ENCODE data around the gene TRIP13. TPM values are rescaled to one million over a fixed set of nuclear protein-coding genes. Genes with fewer than 3 reads are reported as not detected.
A peak's percentile ranks its signal among the peaks of the same experiment; 100 is the strongest.

The TRIP13 gene
- total and polyA plus RNA-seq, 9 of the 15 experiments (the other 6 are each of a cell fraction or from before 2014, with no cell fraction given): 24.1 to 116 (median 53.2) TPM

DNA sequence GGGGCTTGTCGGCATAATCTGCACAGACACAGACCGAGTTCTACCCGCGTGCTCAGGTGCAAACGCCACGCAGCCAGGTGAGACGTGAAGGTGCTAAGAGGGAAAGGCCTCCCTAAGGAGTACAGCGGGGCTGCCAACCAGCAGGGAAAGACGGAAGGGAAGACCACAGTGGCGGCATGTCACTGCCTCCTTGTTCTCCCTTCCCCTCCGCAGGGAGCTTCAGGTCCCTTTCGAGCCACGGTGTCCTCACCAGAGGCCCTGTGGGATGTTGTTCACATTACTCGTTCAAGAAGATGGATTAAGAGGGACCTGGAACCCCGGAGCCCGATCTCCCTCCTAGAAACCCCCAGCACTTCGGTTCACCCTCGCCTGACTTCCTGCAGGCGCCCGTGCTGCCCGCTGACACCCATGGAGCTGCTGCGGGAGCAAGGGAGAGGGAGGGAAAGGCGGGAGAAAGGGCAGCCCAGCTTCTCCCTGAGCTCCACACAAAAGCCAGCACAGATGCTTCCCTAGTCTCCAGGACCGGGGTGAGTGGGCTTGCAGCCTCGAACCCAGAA, 769 bp upstream of the TRIP13 start (continued):
- no peak for TF ChIP-seq NFE2L1 (tag; IDR thresholded peaks at IDR 0.05; ENCODE audit: borderline replicate concordance, low read depth)
- TF ChIP-seq ZNF263 (CRISPR knock-in tag; IDR thresholded peaks at IDR 0.05; ENCODE audit: borderline replicate concordance): 0 out of 2 replicates have a peak, but pooled peaks have one; percentile 19
- TF ChIP-seq, protein P1, sequence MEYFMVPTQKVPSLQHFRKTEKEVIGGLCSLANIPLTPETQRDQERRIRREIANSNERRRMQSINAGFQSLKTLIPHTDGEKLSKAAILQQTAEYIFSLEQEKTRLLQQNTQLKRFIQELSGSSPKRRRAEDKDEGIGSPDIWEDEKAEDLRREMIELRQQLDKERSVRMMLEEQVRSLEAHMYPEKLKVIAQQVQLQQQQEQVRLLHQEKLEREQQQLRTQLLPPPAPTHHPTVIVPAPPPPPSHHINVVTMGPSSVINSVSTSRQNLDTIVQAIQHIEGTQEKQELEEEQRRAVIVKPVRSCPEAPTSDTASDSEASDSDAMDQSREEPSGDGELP (CRISPR knock-in tag; IDR thresholded peaks at IDR 0.05; ENCODE audit: borderline replicate concordance): no peak
- TF ChIP-seq, protein P2, sequence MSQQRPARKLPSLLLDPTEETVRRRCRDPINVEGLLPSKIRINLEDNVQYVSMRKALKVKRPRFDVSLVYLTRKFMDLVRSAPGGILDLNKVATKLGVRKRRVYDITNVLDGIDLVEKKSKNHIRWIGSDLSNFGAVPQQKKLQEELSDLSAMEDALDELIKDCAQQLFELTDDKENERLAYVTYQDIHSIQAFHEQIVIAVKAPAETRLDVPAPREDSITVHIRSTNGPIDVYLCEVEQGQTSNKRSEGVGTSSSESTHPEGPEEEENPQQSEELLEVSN (IDR thresholded peaks at IDR 0.05; ENCODE audit: borderline replicate concordance in 1 of 2, extremely low read depth in 1 of 2, insufficient read depth in 1 of 2, insufficient read length in 1 of 2, low read depth in 1 of 2, low read length in 1 of 2, poor library complexity in 1 of 2, severe bottlenecking in 1 of 2): no peak
- no peak for TF ChIP-seq NFRKB (IDR thresholded peaks at IDR 0.05; ENCODE audit: low read depth)
- no peak for TF ChIP-seq ZNF165 (CRISPR knock-in tag; IDR thresholded peaks at IDR 0.05; ENCODE audit: borderline replicate concordance)
- TF ChIP-seq, protein P3, sequence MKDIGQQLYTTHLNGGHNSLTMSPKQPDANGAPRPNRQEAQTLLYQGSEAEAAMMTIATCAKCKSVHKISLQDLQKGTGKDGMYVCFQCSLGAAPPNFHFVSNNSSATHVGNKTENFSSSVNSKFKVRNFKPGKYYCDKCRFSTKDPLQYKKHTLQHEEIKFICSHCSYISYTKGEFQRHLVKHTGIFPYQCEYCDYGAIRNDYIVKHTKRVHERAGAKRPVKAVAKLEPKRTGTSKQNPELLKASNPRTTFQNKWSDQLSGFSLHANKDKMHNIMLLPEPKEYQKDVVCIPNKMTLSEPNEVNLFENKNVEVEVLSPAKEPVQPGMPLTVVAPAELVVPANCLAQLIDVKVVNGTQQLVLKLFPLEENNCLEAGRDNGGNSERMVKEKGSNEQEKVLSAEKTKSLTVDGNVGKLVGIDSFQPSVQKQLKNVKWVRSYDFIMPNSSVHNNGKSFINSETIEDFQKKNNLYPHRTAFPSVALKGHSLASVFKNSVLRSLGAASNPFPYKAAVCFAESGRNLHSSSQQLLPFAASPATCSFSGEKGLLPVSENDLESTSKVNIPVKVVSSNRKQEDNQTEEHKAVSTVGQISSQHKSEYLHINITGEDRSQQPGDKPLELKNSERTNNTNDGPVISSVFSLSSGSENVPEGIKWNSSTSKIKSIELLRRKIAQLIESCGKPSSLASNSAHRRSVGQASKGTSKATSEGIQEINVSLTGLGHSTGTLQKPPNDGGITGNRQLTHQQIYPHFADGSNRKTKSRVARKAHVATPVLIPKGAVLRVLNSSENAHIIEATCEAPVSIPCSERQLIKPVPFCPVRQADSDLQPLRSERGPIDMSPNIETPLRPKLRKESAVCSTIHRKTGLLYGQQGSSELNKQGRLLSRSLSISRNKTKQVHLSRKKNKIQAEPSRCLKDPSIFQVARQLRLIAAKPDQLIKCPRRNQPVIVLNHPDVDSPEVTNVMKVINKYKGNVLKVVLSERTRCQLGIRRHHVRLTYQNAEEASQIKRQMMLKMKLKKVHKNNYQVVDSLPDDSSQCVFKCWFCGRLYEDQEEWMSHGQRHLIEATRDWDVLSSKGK (CRISPR knock-in tag; IDR thresholded peaks at IDR 0.05): no peak
- no peak for TF ChIP-seq ZNF77 (CRISPR knock-in tag; IDR thresholded peaks at IDR 0.05)
- no peak for TF ChIP-seq ZNF282 (CRISPR knock-in tag; IDR thresholded peaks at IDR 0.05)
- TF ChIP-seq ZNF583 (CRISPR knock-in tag; IDR thresholded peaks at IDR 0.05): no peak
- TF ChIP-seq SRSF7 (optimal IDR thresholded peaks at IDR 0.05; ENCODE audit: low read depth, low read length): no peak
- TF ChIP-seq, protein P4, sequence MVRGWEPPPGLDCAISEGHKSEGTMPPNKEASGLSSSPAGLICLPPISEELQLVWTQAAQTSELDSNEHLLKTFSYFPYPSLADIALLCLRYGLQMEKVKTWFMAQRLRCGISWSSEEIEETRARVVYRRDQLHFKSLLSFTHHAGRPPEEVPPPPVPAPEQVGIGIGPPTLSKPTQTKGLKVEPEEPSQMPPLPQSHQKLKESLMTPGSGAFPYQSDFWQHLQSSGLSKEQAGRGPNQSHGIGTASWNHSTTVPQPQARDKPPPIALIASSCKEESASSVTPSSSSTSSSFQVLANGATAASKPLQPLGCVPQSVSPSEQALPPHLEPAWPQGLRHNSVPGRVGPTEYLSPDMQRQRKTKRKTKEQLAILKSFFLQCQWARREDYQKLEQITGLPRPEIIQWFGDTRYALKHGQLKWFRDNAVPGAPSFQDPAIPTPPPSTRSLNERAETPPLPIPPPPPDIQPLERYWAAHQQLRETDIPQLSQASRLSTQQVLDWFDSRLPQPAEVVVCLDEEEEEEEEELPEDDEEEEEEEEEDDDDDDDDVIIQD (CRISPR knock-in tag; IDR thresholded peaks at IDR 0.05): no peak
- TF ChIP-seq, protein P5, sequence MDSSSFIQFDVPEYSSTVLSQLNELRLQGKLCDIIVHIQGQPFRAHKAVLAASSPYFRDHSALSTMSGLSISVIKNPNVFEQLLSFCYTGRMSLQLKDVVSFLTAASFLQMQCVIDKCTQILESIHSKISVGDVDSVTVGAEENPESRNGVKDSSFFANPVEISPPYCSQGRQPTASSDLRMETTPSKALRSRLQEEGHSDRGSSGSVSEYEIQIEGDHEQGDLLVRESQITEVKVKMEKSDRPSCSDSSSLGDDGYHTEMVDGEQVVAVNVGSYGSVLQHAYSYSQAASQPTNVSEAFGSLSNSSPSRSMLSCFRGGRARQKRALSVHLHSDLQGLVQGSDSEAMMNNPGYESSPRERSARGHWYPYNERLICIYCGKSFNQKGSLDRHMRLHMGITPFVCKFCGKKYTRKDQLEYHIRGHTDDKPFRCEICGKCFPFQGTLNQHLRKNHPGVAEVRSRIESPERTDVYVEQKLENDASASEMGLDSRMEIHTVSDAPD (CRISPR knock-in tag; IDR thresholded peaks at IDR 0.05): no peak
- no peak for TF ChIP-seq STAT5B (CRISPR knock-in tag; IDR thresholded peaks at IDR 0.05)

Data from K562 (cell line).